HFFc6 (cell line): ENCODE measurements around the gene CYP26A1. TPM values are rescaled to one million over a fixed set of nuclear protein-coding genes. Genes with fewer than 3 reads are reported as not detected.

Experiments
- DNase-seq: peaks from one replicate; pipeline ENCODE4 v3.0.0-alpha.2; 2018
- H3K27ac Mint-ChIP-seq: 2 replicates; pipeline ENCODE4 v1.8.0; 2020; ENCODE audit warnings: mild to moderate bottlenecking, mixed read lengths
- H3K27me3 Mint-ChIP-seq: 2 replicates; pipeline ENCODE4 v1.8.0; 2021; ENCODE audit warnings: mild to moderate bottlenecking, moderate library complexity, mixed read lengths; ENCODE audit not compliant: insufficient read depth
- H3K36me3 Mint-ChIP-seq: 2 replicates; pipeline ENCODE4 v1.8.0; 2021; ENCODE audit warnings: low read depth, mixed read lengths
- H3K4me1 Mint-ChIP-seq: 2 replicates; pipeline ENCODE4 v1.8.0; 2020; ENCODE audit warnings: low read depth, mixed read lengths
- H3K4me3 Mint-ChIP-seq: 2 replicates; pipeline ENCODE4 v1.8.0; 2020; ENCODE audit warnings: mild to moderate bottlenecking, moderate library complexity, mixed read lengths
- H3K9me3 Mint-ChIP-seq: 2 replicates; pipeline ENCODE4 v1.8.0; 2020; ENCODE audit warnings: mild to moderate bottlenecking, mixed read lengths
- total RNA-seq, 6 experiments: library from RNA; stranded (reverse); fragmentation: NEBNext Ultra II Directional; extraction: Animal tissue kit (Norgen Biotek cat#: 25700); gene quantifications; 2 replicates in 1 of 6; 3 replicates in 5 of 6; pipeline ENCODE4 v1.2.3, GENCODE V29; 2021
- TF ChIP-seq, protein P1 (sequence below): fragments of 200-600 bp; sonication (generic); IDR thresholded peaks from 2 replicates; pipeline ENCODE4 v1.5.0; 2021; ENCODE audit warnings: antibody characterized with exemption, mild to moderate bottlenecking

Gene CYP26A1
- total RNA-seq, 6 experiments from 2014 or later = not detected

GRCh38 chr10:93090619-93091018 lies 16.9 kb downstream of the CYP26A1 start:
- H3K27me3 Mint-ChIP-seq = peaks cover 21% of the 10 kb centered on the region
- H3K9me3 Mint-ChIP-seq = no peaks in the 10 kb centered on the region
- DNase-seq = no peak
- no peaks in the 10 kb centered on the region for H3K36me3 Mint-ChIP-seq
- TF ChIP-seq, protein P1, sequence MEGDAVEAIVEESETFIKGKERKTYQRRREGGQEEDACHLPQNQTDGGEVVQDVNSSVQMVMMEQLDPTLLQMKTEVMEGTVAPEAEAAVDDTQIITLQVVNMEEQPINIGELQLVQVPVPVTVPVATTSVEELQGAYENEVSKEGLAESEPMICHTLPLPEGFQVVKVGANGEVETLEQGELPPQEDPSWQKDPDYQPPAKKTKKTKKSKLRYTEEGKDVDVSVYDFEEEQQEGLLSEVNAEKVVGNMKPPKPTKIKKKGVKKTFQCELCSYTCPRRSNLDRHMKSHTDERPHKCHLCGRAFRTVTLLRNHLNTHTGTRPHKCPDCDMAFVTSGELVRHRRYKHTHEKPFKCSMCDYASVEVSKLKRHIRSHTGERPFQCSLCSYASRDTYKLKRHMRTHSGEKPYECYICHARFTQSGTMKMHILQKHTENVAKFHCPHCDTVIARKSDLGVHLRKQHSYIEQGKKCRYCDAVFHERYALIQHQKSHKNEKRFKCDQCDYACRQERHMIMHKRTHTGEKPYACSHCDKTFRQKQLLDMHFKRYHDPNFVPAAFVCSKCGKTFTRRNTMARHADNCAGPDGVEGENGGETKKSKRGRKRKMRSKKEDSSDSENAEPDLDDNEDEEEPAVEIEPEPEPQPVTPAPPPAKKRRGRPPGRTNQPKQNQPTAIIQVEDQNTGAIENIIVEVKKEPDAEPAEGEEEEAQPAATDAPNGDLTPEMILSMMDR = no peak
- no peak overlapping the region for H3K27ac Mint-ChIP-seq
- H3K4me1 Mint-ChIP-seq = no peaks in the 10 kb centered on the region
- no peak overlapping the region for H3K4me3 Mint-ChIP-seq

DNA sequence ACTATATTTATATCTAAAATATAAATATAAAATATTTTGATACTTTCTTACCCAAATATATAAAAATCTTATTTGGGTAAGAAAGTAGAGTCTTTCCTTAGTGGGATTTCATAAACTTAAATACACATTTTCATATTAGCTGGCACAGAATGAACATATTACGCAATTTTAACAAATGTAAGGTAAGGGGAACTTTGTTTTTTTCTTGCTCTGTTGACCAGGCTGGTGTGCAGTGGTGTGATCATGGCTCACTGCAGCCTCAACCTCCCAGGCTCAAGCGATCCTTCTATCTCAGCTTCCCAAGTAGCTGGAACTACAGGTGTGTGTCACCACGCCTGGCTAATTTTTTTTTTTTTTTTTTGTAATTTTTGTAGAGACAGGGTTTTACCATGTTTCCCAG lies 18.3 kb downstream of the CYP26A1 start:
- Mint-ChIP-seq H3K27me3 (peaks cover 26% of the 10 kb centered on the region), H3K4me1 (no peaks in the 10 kb centered on the region), H3K4me3 (no peak overlapping the region), H3K27ac (no peak overlapping the region), H3K9me3 (no peaks in the 10 kb centered on the region), H3K36me3 (no peaks in the 10 kb centered on the region)
- TF ChIP-seq, protein P1 = no peak
- no peak for DNase-seq

DNA sequence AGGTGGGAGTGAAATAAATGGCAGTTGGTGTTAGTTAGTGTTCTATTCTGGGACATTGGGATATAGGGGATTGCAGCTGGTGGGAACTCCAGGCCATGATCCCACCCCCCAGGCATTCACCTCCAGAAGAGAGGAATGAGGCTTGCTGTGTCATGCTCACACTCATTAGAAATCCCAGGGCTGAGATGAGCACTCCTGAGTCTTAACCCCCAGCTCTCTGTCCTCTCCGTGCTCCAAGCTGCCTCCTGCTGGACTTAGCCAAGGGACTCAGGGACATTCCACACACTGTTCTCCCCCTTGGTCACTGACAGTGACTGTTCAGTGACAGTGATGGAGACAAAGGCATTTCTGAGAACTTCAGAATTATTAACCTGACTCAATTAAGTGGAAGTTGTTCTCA lies 21.5 kb downstream of the CYP26A1 start:
- H3K27me3 Mint-ChIP-seq = peaks cover 20% of the 10 kb centered on the region
- H3K36me3 Mint-ChIP-seq = no peaks in the 10 kb centered on the region
- TF ChIP-seq, protein P1 = no peak
- H3K4me3 Mint-ChIP-seq = no peak overlapping the region
- H3K4me1 Mint-ChIP-seq = no peaks in the 10 kb centered on the region
- no peaks in the 10 kb centered on the region for H3K9me3 Mint-ChIP-seq
- DNase-seq = no peak
- H3K27ac Mint-ChIP-seq = no peak overlapping the region

DNA sequence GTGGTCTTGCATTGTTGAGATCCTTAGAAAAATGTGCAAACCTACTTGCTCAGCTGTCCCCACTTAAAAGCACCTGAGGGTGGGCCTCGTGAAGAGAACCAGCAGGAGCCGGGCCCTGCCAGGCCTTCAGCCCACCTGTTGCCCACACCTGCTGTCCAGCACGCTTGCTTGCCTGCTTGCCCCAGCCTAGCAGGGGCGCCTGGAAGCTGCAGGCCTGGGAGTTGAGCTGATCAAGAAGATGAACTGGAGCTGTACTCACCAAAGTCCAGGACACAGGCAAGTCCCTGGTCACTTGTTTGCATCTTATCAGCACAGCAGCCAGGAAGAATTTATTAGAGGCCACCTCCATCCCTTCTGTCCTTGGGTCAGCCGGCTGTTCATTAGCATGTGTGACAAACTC lies 23.2 kb downstream of the CYP26A1 start:
- no peaks in the 10 kb centered on the region for H3K36me3 Mint-ChIP-seq

GRCh38 chr10:93097386-93097785 lies 23.7 kb downstream of the CYP26A1 start:
- Mint-ChIP-seq H3K27me3 (peaks cover 14% of the 10 kb centered on the region), H3K27ac (no peak overlapping the region), H3K36me3 (no peaks in the 10 kb centered on the region), H3K9me3 (no peaks in the 10 kb centered on the region), H3K4me3 (no peak overlapping the region), H3K4me1 (no peaks in the 10 kb centered on the region)
- TF ChIP-seq, protein P1 = no peak
- DNase-seq = no peak

More for the DNA sequence above, 23.2 kb downstream of the CYP26A1 start:
- H3K4me1 Mint-ChIP-seq = no peaks in the 10 kb centered on the region
- no peak overlapping the region for H3K4me3 Mint-ChIP-seq
- no peaks in the 10 kb centered on the region for H3K9me3 Mint-ChIP-seq
- DNase-seq = no peak
- no peak overlapping the region for H3K27ac Mint-ChIP-seq
- peaks cover 14% of the 10 kb centered on the region for H3K27me3 Mint-ChIP-seq
- TF ChIP-seq, protein P1 = no peak

DNA sequence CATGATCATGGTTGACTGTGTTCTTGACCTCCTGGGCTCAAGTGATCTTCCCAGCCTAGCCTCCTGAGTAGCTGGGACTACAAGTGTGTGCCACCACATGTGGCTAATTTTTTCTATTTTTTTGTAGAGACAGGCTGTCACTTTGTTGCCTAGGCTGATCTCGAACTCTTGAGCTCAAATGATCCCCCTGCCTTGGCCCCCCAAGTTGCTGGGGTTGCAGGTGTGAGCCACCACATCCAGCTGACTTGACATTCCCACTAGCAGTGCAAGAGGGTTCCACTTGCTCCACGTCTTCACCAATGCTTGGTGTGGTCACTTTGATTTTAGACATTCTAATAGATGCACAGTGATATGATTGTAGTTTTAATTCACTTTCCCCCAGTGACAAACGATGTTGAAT lies 25.1 kb downstream of the CYP26A1 start:
- DNase-seq = no peak
- Mint-ChIP-seq H3K4me3 (no peak overlapping the region), H3K9me3 (no peaks in the 10 kb centered on the region), H3K27ac (no peak overlapping the region), H3K36me3 (no peaks in the 10 kb centered on the region), H3K4me1 (no peaks in the 10 kb centered on the region), H3K27me3 (peaks cover 12% of the 10 kb centered on the region)
- TF ChIP-seq, protein P1 = no peak
